Loucy (cell line): Measurements from ENCODE around the gene RAB44.

Source experiments
- H2AFZ ChIP-seq: fragments of 200-600 bp; sonication (generic); 2 replicates; pipeline ENCODE4 v1.6.0; 2016; ENCODE audit warnings: antibody characterized with exemption, mild to moderate bottlenecking, low read length, moderate library complexity
- H3F3A ChIP-seq: fragments of 200-600 bp; 2 replicates; pipeline ENCODE4 v1.6.0; 2016; ENCODE audit warnings: antibody characterized with exemption, low read depth, mild to moderate bottlenecking
- H3K27me3 ChIP-seq: fragments of 200-600 bp; sonication (generic); 2 replicates; pipeline ENCODE4 v1.6.1; 2014; ENCODE audit warnings: low read length, mild to moderate bottlenecking; ENCODE audit not compliant: insufficient read depth, poor library complexity, severe bottlenecking
- H3K36me3 ChIP-seq: fragments of 200-600 bp; sonication (generic); 2 replicates; pipeline ENCODE4 v1.6.1; 2016; ENCODE audit warnings: low read length; ENCODE audit not compliant: insufficient read depth
- H3K4me1 ChIP-seq: fragments of 200-600 bp; sonication (generic); 2 replicates; pipeline ENCODE4 v1.5.1; 2014; ENCODE audit warnings: low read length, mild to moderate bottlenecking; ENCODE audit not compliant: insufficient read depth, poor library complexity, severe bottlenecking
- H3K4me2 ChIP-seq: fragments of 200-600 bp; sonication (generic); 2 replicates; pipeline ENCODE4 v1.6.0; 2014; ENCODE audit warnings: antibody characterized with exemption, low read length, low read depth, mild to moderate bottlenecking; ENCODE audit not compliant: poor library complexity, severe bottlenecking
- H3K4me3 ChIP-seq: fragments of 200-600 bp; sonication (generic); 2 replicates; pipeline ENCODE4 v1.5.1; 2014; ENCODE audit warnings: low read length, mild to moderate bottlenecking, mixed read lengths; ENCODE audit not compliant: poor library complexity, severe bottlenecking
- H3K79me2 ChIP-seq: fragments of 200-600 bp; sonication (generic); 2 replicates; pipeline ENCODE4 v1.6.1; 2014; ENCODE audit warnings: low read length; ENCODE audit not compliant: insufficient read depth
- H3K9ac ChIP-seq: fragments of 200-600 bp; sonication (generic); 2 replicates; pipeline ENCODE4 v1.6.0; 2014; ENCODE audit warnings: mild to moderate bottlenecking, low read depth, low read length, moderate library complexity; ENCODE audit not compliant: poor library complexity, severe bottlenecking
- H3K9me2 ChIP-seq: fragments of 200-600 bp; sonication (generic); replicated peaks from 2 replicates; pipeline ENCODE4 v1.6.1; 2016; ENCODE audit warnings: low read depth, low read length, mixed read lengths
- H3K9me3 ChIP-seq: fragments of 200-600 bp; sonication (generic); 2 replicates; pipeline ENCODE4 v1.6.1; 2014; ENCODE audit warnings: mild to moderate bottlenecking, antibody characterized with exemption, low read length, low read depth; ENCODE audit not compliant: insufficient read depth
- H4K20me1 ChIP-seq: fragments of 200-600 bp; sonication (generic); 2 replicates; pipeline ENCODE4 v1.6.0; 2014; ENCODE audit warnings: antibody characterized with exemption, low read length, mild to moderate bottlenecking; ENCODE audit not compliant: insufficient read depth, poor library complexity, severe bottlenecking
- EZH2phosphoT487 ChIP-seq: fragments of 200-600 bp; IDR thresholded peaks from 2 replicates; pipeline ENCODE4 v1.6.1; 2018; ENCODE audit warnings: antibody characterized with exemption, mild to moderate bottlenecking, moderate library complexity, borderline replicate concordance
- TF ChIP-seq, protein P1 (sequence below): fragments of 200-600 bp; sonication (generic); conservative IDR thresholded peaks from 2 replicates; pipeline ENCODE4 v1.5.1; 2014; ENCODE audit warnings: mild to moderate bottlenecking, antibody characterized with exemption, low read length

Gene RAB44

DNA sequence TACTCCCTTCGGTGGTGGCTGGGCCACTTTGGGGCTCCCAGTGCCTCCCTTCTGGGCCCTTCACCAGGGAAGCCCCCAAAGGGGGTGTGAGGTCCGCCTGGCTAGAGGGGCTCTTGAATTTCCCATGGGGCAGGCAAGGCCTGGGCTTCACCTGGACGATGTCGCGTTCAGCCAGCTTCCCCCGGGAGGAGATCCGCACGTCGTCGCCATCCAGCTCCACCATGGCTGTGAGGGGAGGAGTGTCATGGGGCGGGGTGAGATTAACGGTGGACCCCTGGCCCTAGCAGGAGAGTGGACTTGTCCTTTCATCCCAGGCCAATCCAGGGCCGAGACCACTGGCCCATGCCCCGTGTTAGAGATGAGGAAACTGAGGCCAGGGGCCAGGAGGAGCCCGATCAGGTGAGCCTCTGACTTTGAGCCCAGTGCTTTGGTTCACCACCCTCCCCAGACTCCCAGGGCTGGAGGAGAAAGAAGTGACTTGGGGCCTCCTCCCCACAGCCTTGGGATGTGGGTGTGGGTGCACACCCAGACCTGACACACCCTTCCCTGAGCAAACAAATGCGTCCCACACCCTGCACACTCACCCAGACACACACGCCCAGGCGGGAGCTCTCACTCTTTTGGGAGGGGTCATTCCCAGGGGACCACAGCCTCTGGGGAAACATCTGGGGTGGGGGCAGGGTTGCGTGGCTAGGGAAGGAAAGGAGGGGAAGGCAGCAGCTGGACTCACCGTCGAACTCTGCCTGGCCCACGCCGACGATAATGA lies 46.1 kb downstream of the RAB44 start:
- H3K9me3 ChIP-seq, result no peaks in the 10 kb centered on the region
- TF ChIP-seq EZH2phosphoT487, result no peak
- TF ChIP-seq, protein P1, sequence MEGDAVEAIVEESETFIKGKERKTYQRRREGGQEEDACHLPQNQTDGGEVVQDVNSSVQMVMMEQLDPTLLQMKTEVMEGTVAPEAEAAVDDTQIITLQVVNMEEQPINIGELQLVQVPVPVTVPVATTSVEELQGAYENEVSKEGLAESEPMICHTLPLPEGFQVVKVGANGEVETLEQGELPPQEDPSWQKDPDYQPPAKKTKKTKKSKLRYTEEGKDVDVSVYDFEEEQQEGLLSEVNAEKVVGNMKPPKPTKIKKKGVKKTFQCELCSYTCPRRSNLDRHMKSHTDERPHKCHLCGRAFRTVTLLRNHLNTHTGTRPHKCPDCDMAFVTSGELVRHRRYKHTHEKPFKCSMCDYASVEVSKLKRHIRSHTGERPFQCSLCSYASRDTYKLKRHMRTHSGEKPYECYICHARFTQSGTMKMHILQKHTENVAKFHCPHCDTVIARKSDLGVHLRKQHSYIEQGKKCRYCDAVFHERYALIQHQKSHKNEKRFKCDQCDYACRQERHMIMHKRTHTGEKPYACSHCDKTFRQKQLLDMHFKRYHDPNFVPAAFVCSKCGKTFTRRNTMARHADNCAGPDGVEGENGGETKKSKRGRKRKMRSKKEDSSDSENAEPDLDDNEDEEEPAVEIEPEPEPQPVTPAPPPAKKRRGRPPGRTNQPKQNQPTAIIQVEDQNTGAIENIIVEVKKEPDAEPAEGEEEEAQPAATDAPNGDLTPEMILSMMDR, result no peak
- H3K9me2 ChIP-seq, result no peaks in the 10 kb centered on the region
- no peak overlapping the region for H3K4me2 ChIP-seq
- H2AFZ ChIP-seq, result no peak overlapping the region
- no peaks in the 10 kb centered on the region for H4K20me1 ChIP-seq
- H3K36me3 ChIP-seq, result no peaks in the 10 kb centered on the region
- no peak overlapping the region for H3K4me3 ChIP-seq
- no peak overlapping the region for H3K9ac ChIP-seq
- H3K79me2 ChIP-seq, result no peaks in the 10 kb centered on the region
- no peaks in the 10 kb centered on the region for H3K4me1 ChIP-seq
- H3F3A ChIP-seq, result no peaks in the 10 kb centered on the region
- H3K27me3 ChIP-seq, result no peaks in the 10 kb centered on the region

DNA sequence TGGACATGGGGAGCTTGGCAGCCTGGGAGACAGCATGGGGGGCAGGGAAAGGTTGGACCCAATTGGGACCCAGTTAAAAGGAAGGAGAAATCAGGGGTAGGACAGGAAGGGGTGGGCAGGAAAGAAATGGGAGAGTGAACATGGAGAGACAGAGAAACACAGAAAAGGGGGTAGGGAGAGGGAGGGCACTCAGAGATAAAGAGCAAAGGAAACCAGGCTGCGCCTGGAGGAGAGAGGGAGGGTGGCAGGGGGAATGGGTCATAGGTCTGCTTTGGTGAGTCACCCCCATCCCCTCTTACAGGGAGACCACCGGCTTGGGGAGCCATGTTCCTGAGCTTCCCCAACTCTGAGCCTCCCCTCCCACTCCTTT lies 46.7 kb downstream of the RAB44 start:
- Histone ChIP-seq H3K4me1 (no peaks in the 10 kb centered on the region), H3K4me2 (no peak overlapping the region), H3K79me2 (no peaks in the 10 kb centered on the region), H2AFZ (no peak overlapping the region), H3K9ac (no peak overlapping the region), H3K4me3 (no peak overlapping the region), H3K9me2 (no peaks in the 10 kb centered on the region), H3F3A (no peaks in the 10 kb centered on the region), H3K9me3 (no peaks in the 10 kb centered on the region), H4K20me1 (no peaks in the 10 kb centered on the region), H3K27me3 (no peaks in the 10 kb centered on the region), H3K36me3 (no peaks in the 10 kb centered on the region)
- TF ChIP-seq EZH2phosphoT487, result no peak
- TF ChIP-seq, protein P1, result no peak

DNA sequence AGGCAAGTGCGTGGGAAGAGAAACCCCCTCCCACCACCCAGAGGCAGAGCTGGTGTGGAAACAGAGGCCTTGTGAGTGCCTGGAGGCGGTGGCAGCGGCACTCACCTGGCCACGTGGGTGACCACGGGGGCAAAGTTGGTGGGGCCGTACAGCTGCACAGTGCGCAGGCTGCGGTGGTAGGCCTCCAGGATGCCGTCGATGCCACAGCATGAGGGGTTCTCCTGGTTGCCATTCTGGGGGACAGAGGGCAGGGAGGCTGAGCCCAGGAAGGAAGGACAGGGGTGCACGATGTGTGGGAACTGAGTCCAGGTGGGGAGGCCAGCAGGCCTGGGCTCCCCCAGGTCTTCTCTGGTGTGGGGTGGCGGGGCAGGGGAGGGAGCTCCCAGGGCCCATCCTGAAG lies 47.7 kb downstream of the RAB44 start:
- H3K4me1 ChIP-seq, result no peaks in the 10 kb centered on the region
- H3K9me2 ChIP-seq, result no peaks in the 10 kb centered on the region
- H3K9ac ChIP-seq, result no peak overlapping the region
- no peaks in the 10 kb centered on the region for H3K9me3 ChIP-seq
- H3K4me3 ChIP-seq, result no peak overlapping the region
- no peaks in the 10 kb centered on the region for H3K27me3 ChIP-seq
- TF ChIP-seq, protein P1, result no peak
- TF ChIP-seq EZH2phosphoT487, result no peak
- no peaks in the 10 kb centered on the region for H3F3A ChIP-seq
- H2AFZ ChIP-seq, result no peak overlapping the region
- no peaks in the 10 kb centered on the region for H4K20me1 ChIP-seq
- H3K4me2 ChIP-seq, result no peak overlapping the region
- no peaks in the 10 kb centered on the region for H3K79me2 ChIP-seq
- no peaks in the 10 kb centered on the region for H3K36me3 ChIP-seq
